GM12878 (cell line): Measurements from ENCODE around the gene MT1HL1. TPM values are rescaled to one million over a fixed set of nuclear protein-coding genes. Genes with fewer than 3 reads are reported as not detected.

Experiments used
- ATAC-seq: fragments of 200-7000 bp; cut with Tn5 transposase; 3 replicates; pipeline ENCODE4 v1.9.1; 2020; ENCODE audit warnings: mild to moderate bottlenecking, moderate library complexity
- BruUV-seq: library from RNA; stranded (reverse); fragments of 400-500 nt; replicated peaks from 2 replicates; lab custom pipeline; 2021; lab: Mats Ljungman, UMichigan
- CTCF ChIA-PET: fragments of 300-600 bp; sonication (Branson Sonifier 250); formaldehyde crosslinking; extraction: SDS; loops from one replicate; lab custom pipeline; 2021; ENCODE audit warnings: inconsistent platforms; lab: Yijun Ruan, JAX
- POLR2A ChIA-PET: fragments of 350-600 bp; formaldehyde crosslinking; extraction: SDS; loops from one replicate; lab custom pipeline; 2021; ENCODE audit warnings: inconsistent platforms; lab: Charles Lee
- RAD21 ChIA-PET: fragments of 300-600 bp; sonication (Branson Sonifier 250); formaldehyde crosslinking; loops from one replicate; lab custom pipeline; 2023; ENCODE audit warnings: antibody characterized with exemption; ENCODE audit not compliant: unreplicated experiment; lab: Charles Lee
- SMC1A ChIA-PET: fragments of 300-600 bp; sonication (Branson Sonifier 250); formaldehyde crosslinking; loops from one replicate; lab custom pipeline; 2023; ENCODE audit not compliant: unreplicated experiment, uncharacterized antibody; lab: Charles Lee
- DNase-seq: peaks from one replicate; pipeline ENCODE4 v3.0.0-alpha.2; 2011; ENCODE audit warnings: low read depth, low spot score
- FAIRE-seq: peaks from 3 replicates; lab custom pipeline; 2011; peaks lifted over from hg19 to GRCh38; lab: Jason Lieb, UNC
- H2AFZ ChIP-seq: 2 replicates; pipeline ENCODE4 v1.6.0; 2011; ENCODE audit warnings: low read depth, low read length, control low read depth; ENCODE audit not compliant: control insufficient read depth
- H3K27ac ChIP-seq: 2 replicates; pipeline ENCODE4 v1.5.1; 2011; ENCODE audit warnings: control low read depth; ENCODE audit not compliant: control insufficient read depth, insufficient read depth
- H3K27me3 ChIP-seq, 2 experiments: replicated peaks in 1 of 2; 2 replicates each; pipeline versions ENCODE4 v1.6.0 to v1.6.1; 2011; ENCODE audit warnings: low read length in 1 of 2; ENCODE audit not compliant: control insufficient read depth in 2 of 2, insufficient read depth in 2 of 2
- H3K36me3 ChIP-seq, 2 experiments: 2 replicates each; pipeline ENCODE4 v1.5.1; 2011; ENCODE audit warnings: low read length in 1 of 2; ENCODE audit not compliant: control insufficient read depth in 2 of 2, insufficient read depth in 2 of 2
- H3K4me1 ChIP-seq: 2 replicates; pipeline ENCODE4 v1.6.1; 2011; ENCODE audit warnings: mild to moderate bottlenecking, low read length, moderate library complexity, mixed read lengths; ENCODE audit not compliant: control insufficient read depth, insufficient read depth
- H3K4me2 ChIP-seq: 2 replicates; pipeline ENCODE4 v1.6.0; 2011; ENCODE audit warnings: control low read depth; ENCODE audit not compliant: control insufficient read depth, insufficient read depth
- H3K4me3 ChIP-seq: fragments of 200-600 bp; sonication (generic); 2 replicates; pipeline ENCODE4 v1.5.1; 2016
- H3K79me2 ChIP-seq: 2 replicates; pipeline ENCODE4 v1.6.0; 2011; ENCODE audit warnings: low read length; ENCODE audit not compliant: control insufficient read depth, insufficient read depth
- H3K9ac ChIP-seq: 2 replicates; pipeline ENCODE4 v1.8.0; 2011; ENCODE audit warnings: low read length, control low read depth, mixed read lengths; ENCODE audit not compliant: control insufficient read depth, insufficient read depth
- H3K9me3 ChIP-seq: replicated peaks from 3 replicates; pipeline ENCODE4 v1.5.1; 2011; ENCODE audit warnings: mild to moderate bottlenecking, low read length; ENCODE audit not compliant: control insufficient read depth, insufficient read depth
- H4K20me1 ChIP-seq: 2 replicates; pipeline ENCODE4 v1.6.0; 2011; ENCODE audit not compliant: control insufficient read depth, insufficient read depth
- ATF2 ChIP-seq: IDR thresholded peaks from 2 replicates; pipeline ENCODE4 v1.6.1; 2012; ENCODE audit warnings: low read length, inconsistent platforms
- CREB1 ChIP-seq: IDR thresholded peaks from 2 replicates; pipeline ENCODE4 v1.6.1; 2012; ENCODE audit warnings: low read depth, mild to moderate bottlenecking, inconsistent platforms
- CUX1 ChIP-seq: IDR thresholded peaks from 2 replicates; pipeline ENCODE4 v1.6.1; 2012; ENCODE audit warnings: improper control_type of control experiment, low read depth, low read length; ENCODE audit not compliant: insufficient replicate concordance
- FOS ChIP-seq: IDR thresholded peaks from 3 replicates; pipeline ENCODE4 v1.6.1; 2011; ENCODE audit warnings: borderline replicate concordance; ENCODE audit not compliant: insufficient read length; ENCODE audit errors: extremely low read depth
- FOXM1 ChIP-seq: IDR thresholded peaks from 2 replicates; pipeline ENCODE4 v1.6.1; 2012; ENCODE audit warnings: low read depth, mild to moderate bottlenecking, inconsistent platforms, low read length, moderate library complexity
- RUNX3 ChIP-seq: IDR thresholded peaks from 2 replicates; pipeline ENCODE4 v1.6.1; 2012; ENCODE audit warnings: low read length, inconsistent platforms
- SMARCA5 ChIP-seq: fragments of 450-650 bp; IDR thresholded peaks from 2 replicates; pipeline ENCODE4 v1.6.1; 2017; ENCODE audit warnings: mild to moderate bottlenecking
- SMC3 ChIP-seq: IDR thresholded peaks from 2 replicates; pipeline ENCODE4 v1.6.1; 2011; ENCODE audit warnings: low read length, improper control_type of control experiment, borderline replicate concordance
- SREBF1 ChIP-seq: IDR thresholded peaks from 2 replicates; pipeline ENCODE4 v1.6.1; 2012; ENCODE audit warnings: mild to moderate bottlenecking, low read length
- SREBF2 ChIP-seq: IDR thresholded peaks from 2 replicates; pipeline ENCODE4 v1.6.1; 2012; ENCODE audit warnings: mild to moderate bottlenecking, low read length
- TAF1 ChIP-seq: IDR thresholded peaks from 2 replicates; pipeline ENCODE4 v1.6.1; 2011; ENCODE audit warnings: mild to moderate bottlenecking, low read depth, low read length, borderline replicate concordance
- ZNF274 ChIP-seq: IDR thresholded peaks from one replicate; pipeline ENCODE4 v1.8.0; 2011; ENCODE audit not compliant: insufficient read length, insufficient read depth
- WGBS: methylation state at CpG from one replicate; pipeline ENCODE4 v1.1.6; 2016; ENCODE audit warnings: low lambda C conversion rate; ENCODE audit not compliant: insufficient replicate concordance, insufficient coverage; ENCODE audit errors: missing lambda C conversion rate; 5-methylcytosine and 5-hydroxymethylcytosine counted together
- in situ Hi-C: fragments of 300-500 bp; cut with MboI; formaldehyde crosslinking; loops from 9 replicates; pipeline ENCODE4 v1.14.3; 2018; ENCODE audit warnings: mixed read lengths
- intact Hi-C: fragments of 100-400 bp; cut with micrococcal nuclease; formaldehyde crosslinking; loops from one replicate; pipeline ENCODE4 v1.14.2; 2022; ENCODE audit not compliant: unreplicated experiment
- polyA plus RNA-seq, 11 experiments: library from polyadenylated mRNA; depleted of rRNA in 4 of 11; unstranded in 6 of 11; stranded (reverse) in 5 of 11; fragments of >200 nt; fragmentation: Nextera tagmentation in 4 of 11; fragmentation: Illumina TruSeq in 1 of 11; extraction: Ambion mirVana in 4 of 11; extraction: Trizol in 1 of 11; gene quantifications; 1 replicate in 1 of 11; 2 replicates in 10 of 11; pipeline versions ENCODE4 v1.2.1 to v1.2.3, GENCODE V29; 2011 to 2016; ENCODE audit warnings: inconsistent platforms in 2 of 11, missing spikeins in 2 of 11, low read depth in 1 of 11
- total RNA-seq, 4 experiments: library from RNA; depleted of rRNA in 3 of 4; stranded (reverse); fragments of >200 nt in 3 of 4; fragmentation: Illumina TruSeq in 1 of 4; extraction: Trizol in 1 of 4; gene quantifications; 2 replicates each; pipeline versions ENCODE4 v1.2.1 to v1.2.3, GENCODE V29; 2013 to 2021

The MT1HL1 gene
- total and polyA plus RNA-seq, 10 of the 15 experiments (the other 5 are each of a cell fraction or from before 2014, with no cell fraction given) = not detected

GRCh38 chr1:237018896-237019295 lies 14.7 kb upstream of the MT1HL1 start:
- Histone ChIP-seq H3K27ac (no peak overlapping the region), H2AFZ (no peak overlapping the region), H3K9me3 (no peaks in the 10 kb centered on the region), H3K4me1 (no peaks in the 10 kb centered on the region), H3K4me3 (no peak overlapping the region), H3K4me2 (no peak overlapping the region), H3K27me3 (no peaks in the 10 kb centered on the region), H3K9ac (no peak overlapping the region), H3K79me2 (no peaks in the 10 kb centered on the region), H4K20me1 (no peaks in the 10 kb centered on the region), H3K36me3 (no peaks in the 10 kb centered on the region)
- ChIA-PET SMC1A (no interaction called here), RAD21 (no interaction called here), CTCF (interaction anchor here (0.7 kb wide), 1 partner anchor 15 kb away, joined by 3 read pairs; no protein-coding TSS in a partner anchor), POLR2A (no interaction called here)
- no TSS peak for BruUV-seq
- intact Hi-C loops = no loop called here
- ATAC-seq (no peak), FAIRE-seq (no peak), DNase-seq (no peak)
- in situ Hi-C loops = no loop called here
- TF ChIP-seq FOS (no peak), RUNX3 (no peak), SREBF1 (no peak)

GRCh38 chr1:237016626-237017025 lies 12.4 kb upstream of the MT1HL1 start:
- Histone ChIP-seq H3K27me3 (no peaks in the 10 kb centered on the region), H3K4me1 (no peaks in the 10 kb centered on the region), H3K9ac (no peak overlapping the region), H3K79me2 (no peaks in the 10 kb centered on the region), H4K20me1 (no peaks in the 10 kb centered on the region), H2AFZ (no peak overlapping the region), H3K4me2 (no peak overlapping the region), H3K27ac (no peak overlapping the region), H3K36me3 (no peaks in the 10 kb centered on the region), H3K4me3 (no peak overlapping the region)
- 31% methylated on average over 1 of the region's 1 CpG for WGBS
- BruUV-seq = no TSS peak
- no peak for FAIRE-seq
- CTCF ChIA-PET = no interaction called here
- SMC1A ChIA-PET = interaction anchor here (0.6 kb wide), 2 partner anchors 10 to 816 kb away, joined by 3 read pairs; no protein-coding TSS in a partner anchor
- POLR2A ChIA-PET = no interaction called here
- intact Hi-C loops = no loop called here
- RAD21 ChIA-PET = no interaction called here
- DNase-seq = no peak
- ATAC-seq = no peak
- TF ChIP-seq SMC3 = no peak
- TF ChIP-seq SMARCA5 = no peak
- TF ChIP-seq SREBF2 = no peak
- TF ChIP-seq ZNF274 = no peak
- no peak for TF ChIP-seq CREB1
- TF ChIP-seq FOXM1 = no peak
- no peak for TF ChIP-seq CUX1
- no peak for TF ChIP-seq TAF1
- no peak for TF ChIP-seq ATF2
- TF ChIP-seq, all 136 proteins: peak for 0
- in situ Hi-C loops = no loop called here
- H3K9me3 ChIP-seq = no peaks in the 10 kb centered on the region
